DLD1 (cell line): ENCODE data around the gene GMEB2.
"Not testable (repeated sequence)": the region's sequence is repeated elsewhere in the genome, so short reads cannot be mapped to it uniquely, and the experiment has no call there.

Experiments
- in situ Hi-C: cut with HindIII; loops from 2 replicates; pipeline ENCODE4 v1.10.0; 2017; ENCODE audit warnings: low sequenced_read_pairs

GMEB2 gene

GRCh38 chr20:63626424-63627128 is at the start of gene GMEB2:
GMEB2 (minus strand) TSS chr20:63627101; CDS start chr20:63619397, 7,704 bp downstream.
- in situ Hi-C loops: no loop called here

DNA sequence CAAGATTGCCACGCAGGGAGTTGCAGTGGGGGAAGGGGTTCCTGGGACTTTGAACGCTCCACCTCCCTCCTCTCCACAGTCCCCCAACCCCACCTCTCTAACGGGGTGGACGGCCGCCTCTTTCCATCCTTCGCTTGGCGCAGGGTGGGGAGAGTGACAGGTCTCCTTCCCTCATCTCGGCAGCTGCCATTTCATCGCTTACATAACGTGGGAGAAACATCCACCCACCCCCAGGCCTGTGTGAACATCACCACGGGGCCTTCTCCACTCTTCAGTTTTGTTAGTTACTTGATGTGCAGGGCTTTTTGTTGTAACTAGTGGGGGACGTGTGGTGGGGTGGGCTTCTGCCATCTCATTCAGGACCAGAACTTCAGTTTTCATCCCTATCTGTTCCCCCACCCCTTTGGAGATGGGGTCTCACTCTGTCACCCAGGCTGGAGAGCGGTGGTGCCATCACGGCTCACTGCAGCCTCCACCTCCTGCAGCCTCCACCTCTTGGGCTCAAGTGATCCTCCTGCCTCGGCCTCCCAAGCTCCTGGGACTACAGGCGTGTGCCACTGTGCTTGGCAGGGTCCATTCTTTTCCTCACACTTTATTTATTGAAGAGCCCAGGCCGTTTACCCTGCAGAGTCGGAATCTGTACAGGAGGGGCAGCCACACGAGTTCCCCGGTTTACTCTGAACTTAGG is 48.9 kb upstream of the GMEB2 start:
- in situ Hi-C loops: no loop called here

DNA sequence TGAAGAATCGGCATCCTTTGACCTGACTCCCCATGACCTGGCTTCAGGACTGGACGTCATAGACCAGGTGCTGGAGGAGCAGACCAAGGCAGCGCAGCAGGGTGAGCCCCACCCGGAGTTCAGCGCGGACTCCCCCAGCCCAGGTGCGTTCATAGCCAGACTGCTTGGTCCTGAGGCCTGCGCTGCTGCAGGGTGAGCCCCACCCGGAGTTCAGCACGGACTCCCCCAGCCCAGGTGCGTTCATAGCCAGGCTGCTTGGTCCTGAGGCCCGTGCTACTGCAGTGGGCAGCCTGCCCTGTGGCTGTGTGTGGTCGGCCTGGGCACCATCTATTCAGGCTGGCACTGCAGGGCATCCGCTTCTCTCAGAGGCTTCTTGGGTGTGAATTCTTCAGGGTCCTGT is 47.0 kb upstream of the GMEB2 start:
- in situ Hi-C loops: no loop called here

- in situ Hi-C loops: no loop called here
These were observed 45.8 kb upstream of the GMEB2 start for GRCh38 chr20:63672666-63673065.

DNA sequence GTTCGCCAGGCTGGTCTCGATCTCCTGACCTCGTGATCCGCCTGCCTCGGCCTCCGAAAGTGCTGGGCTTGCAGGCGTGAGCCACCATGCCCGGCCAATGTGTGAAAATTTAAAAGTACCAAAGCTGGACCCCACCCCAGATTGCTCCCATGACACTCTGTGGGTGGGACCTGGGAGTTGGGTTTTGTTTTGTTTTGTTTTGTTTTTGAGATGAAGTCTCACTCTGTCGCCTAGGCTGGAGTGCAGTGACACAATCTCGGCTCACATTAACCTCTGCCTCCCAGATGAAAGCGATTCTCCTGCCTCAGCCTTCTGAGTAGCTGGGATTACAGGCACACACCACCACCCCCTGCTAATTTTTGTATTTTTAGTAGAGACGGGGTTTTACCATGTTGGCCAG is 44.8 kb upstream of the GMEB2 start:
- in situ Hi-C loops: not testable (repeated sequence)

GRCh38 chr20:63668351-63668750 is 41.5 kb upstream of the GMEB2 start:
- in situ Hi-C loops: no loop called here

DNA sequence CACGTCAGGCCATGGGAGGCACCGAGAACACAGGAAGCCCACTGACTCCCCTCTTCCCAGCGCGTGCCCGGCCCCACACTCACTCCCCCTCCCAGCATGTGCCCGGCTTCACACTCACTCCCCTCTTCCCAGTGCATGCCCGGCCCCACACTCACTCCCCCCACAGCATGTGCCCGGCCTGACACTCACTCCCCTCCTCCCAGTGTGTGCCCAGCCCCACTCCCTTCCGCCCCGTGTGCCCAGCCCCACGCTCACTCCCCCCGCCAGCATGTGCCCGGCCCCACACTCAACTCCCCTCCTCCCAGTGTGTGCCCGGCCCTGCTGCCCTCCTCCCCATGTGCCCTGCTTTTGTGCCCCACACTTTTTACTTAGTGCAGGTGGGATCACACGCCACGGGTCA is 41.0 kb upstream of the GMEB2 start:
- in situ Hi-C loops: no loop called here

DNA sequence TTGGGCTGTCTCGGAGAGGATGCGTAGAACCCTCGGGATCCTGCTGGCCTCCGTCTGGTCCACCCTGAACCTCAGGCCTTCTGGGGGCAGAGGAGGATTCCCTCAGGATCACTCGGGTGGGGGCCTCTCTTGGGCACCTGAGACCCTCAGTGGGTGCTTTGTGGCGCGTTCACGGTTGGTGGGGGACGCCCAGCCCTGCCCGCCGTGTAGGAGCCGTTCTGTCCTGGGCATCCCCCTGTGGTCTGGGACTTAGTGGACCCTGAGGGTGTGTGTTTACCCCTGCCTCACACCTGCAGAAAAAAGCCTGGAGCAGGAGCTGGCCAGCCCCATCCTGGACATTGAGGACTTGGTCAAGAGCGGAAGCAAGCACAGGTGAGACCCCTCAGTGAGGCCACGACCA is 38.8 kb upstream of the GMEB2 start:
- in situ Hi-C loops: no loop called here

DNA sequence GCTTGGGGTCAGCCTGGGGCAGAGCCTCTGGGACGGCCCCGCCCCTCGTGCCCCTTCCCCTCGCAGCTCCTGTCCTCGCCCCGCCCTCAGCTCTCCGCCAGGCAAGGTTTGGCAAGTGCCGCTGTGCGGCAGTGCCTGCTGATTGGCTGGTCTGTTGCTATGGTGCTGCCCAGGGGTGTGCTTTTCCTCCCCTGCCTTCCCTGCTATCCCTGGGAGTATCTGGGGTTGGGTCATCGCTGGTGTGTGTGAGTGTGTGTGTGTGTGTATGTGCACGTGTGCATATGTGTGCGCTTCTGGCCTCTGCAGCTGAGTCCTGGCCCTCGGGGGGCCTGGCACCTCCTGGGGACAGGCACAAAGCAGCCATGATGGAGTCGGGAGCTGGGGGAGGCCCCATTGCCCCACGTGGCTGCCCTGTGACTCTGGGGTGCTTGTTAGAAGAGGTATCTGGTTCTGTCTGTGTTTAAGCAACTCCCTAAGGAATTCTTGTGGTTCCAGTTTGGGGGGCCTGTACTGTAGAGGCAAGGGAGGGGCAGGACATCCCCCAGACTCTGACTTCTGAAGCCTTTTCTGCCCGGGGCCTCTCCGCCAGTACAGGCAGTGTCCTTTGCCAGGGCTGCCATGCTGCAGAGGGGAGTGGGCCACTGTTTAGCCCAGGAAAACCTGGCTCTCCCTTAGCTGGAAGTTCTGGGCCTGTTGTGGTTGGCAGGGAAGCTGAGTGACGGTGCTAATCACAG is 38.1 kb upstream of the GMEB2 start:
- in situ Hi-C loops: no loop called here

GRCh38 chr20:63664143-63664851 is 37.4 kb upstream of the GMEB2 start:
- in situ Hi-C loops: no loop called here

- in situ Hi-C loops: no loop called here
These were observed 36.6 kb upstream of the GMEB2 start for GRCh38 chr20:63663332-63664066.

DNA sequence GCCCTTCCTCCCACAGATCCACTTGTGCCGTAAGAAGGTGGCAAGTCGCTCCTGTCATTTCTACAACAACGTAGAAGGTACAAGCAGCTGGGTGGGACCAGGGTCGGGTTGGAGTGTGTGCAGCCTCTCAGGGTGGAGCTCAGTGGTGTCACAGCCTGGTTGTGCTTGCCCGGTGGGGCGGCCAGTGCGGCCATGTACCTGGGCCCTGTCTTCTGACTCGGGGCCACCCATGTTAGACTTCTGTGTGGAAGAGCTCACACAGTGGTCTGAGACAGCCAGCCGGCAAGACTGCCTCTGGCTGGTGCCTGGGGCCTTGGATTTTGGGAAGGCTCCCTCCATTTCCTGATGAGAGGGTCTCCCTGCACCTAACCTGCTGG is 35.9 kb upstream of the GMEB2 start:
- in situ Hi-C loops: no loop called here

- in situ Hi-C loops: no loop called here
These were observed 35.3 kb upstream of the GMEB2 start for GRCh38 chr20:63661959-63662812.

- in situ Hi-C loops: no loop called here
These were observed 34.2 kb upstream of the GMEB2 start for GRCh38 chr20:63661108-63661507.

GRCh38 chr20:63660622-63661021 is 33.7 kb upstream of the GMEB2 start:
- in situ Hi-C loops: no loop called here

- in situ Hi-C loops: not testable (repeated sequence)
These were observed 33.3 kb upstream of the GMEB2 start for GRCh38 chr20:63660174-63660573.

DNA sequence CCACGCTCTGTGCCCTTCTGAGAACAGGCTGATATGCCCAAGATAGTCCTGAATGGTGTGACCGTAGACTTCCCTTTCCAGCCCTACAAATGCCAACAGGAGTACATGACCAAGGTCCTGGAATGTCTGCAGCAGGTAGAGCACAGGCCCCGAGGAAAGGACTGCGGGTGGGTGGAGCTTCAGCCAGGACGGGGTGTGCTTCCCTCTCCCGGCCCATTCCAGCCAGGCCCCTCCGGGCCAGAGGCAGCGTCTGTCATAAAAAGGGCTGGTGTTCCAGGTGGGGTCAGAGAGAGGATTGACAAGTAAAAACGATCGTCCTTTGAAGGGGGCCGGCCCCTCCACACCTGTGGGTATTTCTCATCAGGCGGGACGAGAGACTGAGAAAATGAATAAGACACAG is 32.5 kb upstream of the GMEB2 start:
- in situ Hi-C loops: no loop called here

DNA sequence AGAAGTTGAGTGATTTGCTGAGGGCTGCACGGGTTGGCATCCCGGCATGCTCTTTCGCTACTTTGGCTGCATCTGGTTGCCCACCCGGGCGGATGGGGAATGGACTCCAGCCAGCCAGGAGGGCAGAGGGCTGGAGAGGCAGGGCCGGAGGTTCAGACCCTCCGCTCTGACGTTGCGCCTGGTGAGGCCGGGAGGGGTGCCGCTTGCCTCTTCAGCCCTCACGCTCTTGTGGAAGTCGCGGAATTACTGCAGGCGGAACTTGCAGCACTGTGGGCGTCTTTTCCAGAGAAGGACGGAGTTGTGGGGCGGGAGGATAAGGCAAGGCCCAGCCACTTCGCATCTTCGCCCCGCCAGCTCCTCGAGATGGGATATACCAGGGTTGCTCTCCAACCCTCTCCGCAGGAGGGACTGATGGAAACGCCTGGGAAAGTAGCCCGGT is 31.9 kb upstream of the GMEB2 start:
- in situ Hi-C loops: no loop called here

- in situ Hi-C loops: no loop called here
These were observed 31.2 kb upstream of the GMEB2 start, which contains the start of gene RTEL1 for GRCh38 chr20:63657937-63658748. RTEL1 (plus strand) TSS chr20:63658312; CDS start chr20:63659403, 1,091 bp downstream.
